ENCODE data around the gene AFG1L.
A peak's percentile ranks its signal among the peaks of the same experiment; 100 is the strongest.
"Not testable (repeated sequence)": the region's sequence is repeated elsewhere in the genome, so short reads cannot be mapped to it uniquely, and the experiment has no call there.

The AFG1L gene

DNA sequence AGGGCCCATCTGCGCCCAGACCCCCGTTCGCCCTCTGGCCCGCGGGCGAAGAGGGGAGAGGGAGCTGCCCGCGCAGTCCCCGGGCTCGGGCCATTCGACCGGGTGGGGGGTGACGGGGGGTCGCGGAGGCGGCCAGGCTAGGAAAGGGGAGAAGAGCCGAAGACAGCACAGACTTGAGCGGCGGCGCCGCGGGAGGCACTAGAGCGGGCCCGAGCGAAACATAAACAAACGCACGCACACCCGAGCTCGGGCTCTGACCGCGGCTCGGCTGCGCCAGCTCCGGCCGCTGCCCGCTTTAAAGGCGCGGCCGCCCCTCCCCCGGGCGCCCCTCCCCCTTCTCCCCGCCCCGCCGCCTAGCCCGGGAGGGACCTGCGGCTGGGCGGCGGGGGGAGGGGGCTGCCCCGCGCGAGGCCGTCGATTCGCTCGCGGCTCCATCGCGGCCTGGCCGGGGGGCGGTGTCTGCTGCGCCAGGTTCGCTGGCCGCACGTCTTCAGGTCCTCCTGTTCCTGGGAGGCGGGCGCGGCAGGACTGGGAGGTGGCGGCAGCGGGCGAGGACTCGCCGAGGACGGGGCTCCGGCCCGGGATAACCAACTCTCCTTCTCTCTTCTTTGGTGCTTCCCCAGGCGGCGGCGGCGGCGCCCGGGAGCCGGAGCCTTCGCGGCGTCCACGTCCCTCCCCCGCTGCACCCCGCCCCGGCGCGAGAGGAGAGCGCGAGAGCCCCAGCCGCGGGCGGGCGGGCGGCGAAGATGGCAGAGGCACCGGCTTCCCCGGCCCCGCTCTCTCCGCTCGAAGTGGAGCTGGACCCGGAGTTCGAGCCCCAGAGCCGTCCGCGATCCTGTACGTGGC is 265.8 kb downstream of the AFG1L start, which contains the start of gene FOXO3:
TSS of gene FOXO3 (plus strand) at position 455 of the 846 bp plus-strand sequence. CDS start at position 747, 292 bp downstream.
- peak; percentile 57 for DNase-seq

DNA sequence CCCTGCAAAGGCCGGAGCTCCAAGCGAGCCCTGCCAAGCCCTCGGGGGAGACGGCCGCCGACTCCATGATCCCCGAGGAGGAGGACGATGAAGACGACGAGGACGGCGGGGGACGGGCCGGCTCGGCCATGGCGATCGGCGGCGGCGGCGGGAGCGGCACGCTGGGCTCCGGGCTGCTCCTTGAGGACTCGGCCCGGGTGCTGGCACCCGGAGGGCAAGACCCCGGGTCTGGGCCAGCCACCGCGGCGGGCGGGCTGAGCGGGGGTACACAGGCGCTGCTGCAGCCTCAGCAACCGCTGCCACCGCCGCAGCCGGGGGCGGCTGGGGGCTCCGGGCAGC is 266.4 kb downstream of the AFG1L start:
- not testable (repeated sequence) for DNase-seq

DNA sequence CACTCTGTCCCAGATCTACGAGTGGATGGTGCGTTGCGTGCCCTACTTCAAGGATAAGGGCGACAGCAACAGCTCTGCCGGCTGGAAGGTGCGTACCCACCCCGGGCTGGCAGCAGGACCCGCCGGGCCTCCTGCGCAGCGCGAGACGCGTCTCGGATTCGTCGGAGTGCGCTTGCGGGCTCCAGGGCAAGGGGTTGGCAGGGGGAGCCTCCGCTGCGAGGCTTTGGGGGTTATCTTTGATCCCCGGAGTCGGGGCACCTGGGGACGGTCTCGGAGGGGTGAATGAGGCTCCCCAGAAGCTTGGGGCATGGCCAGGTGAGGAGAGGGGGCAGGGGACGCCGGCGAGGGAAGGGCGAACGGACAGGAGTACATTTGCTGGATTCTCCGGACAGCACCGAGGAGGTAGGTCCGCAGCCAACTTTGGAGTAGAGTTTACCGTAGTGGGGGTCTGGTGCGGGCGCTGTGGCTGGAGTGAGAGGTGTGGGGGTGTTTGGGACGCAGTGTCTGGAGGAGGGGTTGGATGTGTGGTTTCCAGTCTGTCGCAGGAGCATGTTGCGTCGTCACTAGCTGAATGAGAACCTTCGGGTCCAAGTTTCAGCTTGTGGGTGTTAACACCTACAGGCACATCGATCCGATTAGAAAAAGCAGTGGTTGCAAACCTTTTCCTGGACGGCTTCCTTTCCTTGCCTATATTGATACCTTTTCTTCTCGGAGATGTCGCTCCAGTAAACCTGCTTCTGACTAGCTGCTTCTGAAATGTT is 267.1 kb downstream of the AFG1L start:
- DNase-seq, result no peak

DNA sequence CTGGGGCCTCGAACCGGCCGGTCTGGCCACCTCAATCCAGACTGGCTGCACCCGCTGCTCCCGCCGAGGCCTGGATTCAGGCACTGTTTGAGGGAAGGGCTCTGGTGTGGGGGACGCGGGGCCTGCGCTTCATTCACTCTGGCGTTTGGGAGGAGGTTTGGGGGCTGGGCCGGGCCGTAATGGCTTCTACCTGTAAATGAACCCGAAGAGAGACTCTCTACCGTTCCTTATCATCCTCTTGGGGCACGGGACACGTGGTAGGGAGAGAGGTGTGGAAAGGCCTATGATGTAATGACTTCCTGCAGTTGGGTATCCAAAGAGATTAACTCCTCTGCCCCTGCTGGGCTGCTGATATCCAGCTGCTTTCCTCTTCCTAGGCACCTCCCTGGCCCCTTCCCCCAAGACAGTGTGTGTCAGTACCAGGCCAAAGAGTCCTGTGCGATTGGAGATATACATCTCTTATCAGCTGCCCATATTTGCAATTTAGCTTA is 267.7 kb downstream of the AFG1L start:
- DNase-seq, result no peak

DNA sequence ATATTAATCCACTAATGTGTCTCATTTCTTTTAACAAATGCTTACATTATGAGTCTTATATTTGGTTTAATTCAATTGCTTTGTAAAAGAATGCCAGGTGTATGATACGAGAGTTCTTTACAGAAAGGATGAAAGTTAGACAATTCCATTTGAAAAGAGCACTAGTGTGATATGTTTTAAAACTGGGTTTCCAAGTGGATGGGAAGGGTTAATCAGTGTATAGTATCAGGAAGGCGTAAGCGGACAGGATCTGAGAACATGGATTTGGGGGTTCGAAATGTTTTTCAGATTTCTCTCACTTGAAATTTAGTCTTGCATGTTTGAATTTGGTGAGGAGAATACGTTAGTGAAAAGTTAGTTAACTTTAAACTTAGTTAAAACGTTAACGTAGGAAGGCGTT is 268.4 kb downstream of the AFG1L start:
- no peak for DNase-seq

DNA sequence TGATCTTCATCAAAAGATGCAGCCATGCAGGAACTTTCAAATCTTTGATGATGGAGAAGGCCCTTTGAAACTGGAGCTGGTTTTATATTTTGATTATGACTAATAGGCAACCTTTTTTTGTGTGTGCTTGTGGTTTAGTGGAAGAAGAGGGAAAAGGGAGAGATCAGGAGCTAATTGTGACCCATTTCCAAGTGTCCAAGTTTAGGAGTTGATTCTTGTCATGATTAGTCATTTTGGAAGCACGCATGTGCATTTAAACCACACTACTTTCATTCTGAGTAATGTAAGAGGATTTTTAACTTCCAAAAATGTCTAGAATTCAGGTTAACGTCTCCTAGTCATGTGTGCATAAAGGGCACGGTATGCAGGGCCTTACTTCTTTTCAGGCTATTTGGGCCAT is 269.3 kb downstream of the AFG1L start:
- no peak for DNase-seq

DNA sequence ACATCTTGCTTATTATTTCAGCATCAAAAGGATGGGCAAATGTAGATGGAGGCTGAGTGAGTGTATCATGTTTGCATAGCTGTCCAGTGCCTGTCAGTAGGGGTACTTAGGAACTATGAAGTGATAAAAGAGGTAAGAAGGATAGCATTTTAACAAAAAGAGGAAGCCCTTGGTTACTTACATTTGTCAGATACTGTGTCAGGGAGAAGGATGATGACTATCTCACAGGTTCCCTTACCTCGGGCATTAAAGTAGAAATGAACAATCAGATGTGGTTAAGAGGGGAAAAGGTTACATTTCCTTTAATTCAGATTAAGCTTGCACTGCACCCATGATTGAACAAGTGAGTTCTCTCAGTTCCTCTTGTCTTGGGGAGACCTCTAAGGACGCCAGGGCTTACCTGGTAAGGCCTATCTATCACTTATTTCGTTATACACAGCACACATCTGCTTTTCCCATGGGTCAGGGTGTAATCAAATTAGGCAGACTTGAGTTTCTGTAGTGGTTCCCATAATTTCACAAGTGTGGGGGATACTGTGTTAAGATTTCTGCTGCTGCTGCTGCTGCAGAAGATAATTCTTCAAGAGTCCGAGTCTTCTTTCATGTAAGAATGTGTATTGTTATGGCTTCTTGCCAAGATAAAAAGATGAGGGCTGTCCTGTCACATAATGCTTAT is 270.4 kb downstream of the AFG1L start:
- DNase-seq, result peak; percentile 69

DNA sequence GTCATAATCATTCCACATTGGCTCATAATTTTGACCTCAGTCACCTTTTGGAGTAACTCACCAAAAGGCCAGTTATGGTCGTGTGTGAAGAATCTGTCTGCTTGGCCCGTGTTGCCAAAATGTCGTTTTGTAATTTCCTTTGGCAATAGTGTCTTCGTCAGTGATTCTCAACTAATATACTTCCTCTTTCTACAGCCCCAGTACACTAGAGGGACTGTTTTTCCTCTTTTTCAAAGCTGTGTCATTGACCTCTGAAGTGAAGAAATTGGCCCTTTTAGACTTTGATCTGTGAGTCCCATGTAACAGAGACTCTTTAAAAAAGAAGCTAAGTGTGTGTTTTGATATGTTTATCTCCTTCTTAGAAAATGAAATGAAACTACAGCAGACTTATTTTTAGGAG is 271.0 kb downstream of the AFG1L start:
- no peak for DNase-seq

DNA sequence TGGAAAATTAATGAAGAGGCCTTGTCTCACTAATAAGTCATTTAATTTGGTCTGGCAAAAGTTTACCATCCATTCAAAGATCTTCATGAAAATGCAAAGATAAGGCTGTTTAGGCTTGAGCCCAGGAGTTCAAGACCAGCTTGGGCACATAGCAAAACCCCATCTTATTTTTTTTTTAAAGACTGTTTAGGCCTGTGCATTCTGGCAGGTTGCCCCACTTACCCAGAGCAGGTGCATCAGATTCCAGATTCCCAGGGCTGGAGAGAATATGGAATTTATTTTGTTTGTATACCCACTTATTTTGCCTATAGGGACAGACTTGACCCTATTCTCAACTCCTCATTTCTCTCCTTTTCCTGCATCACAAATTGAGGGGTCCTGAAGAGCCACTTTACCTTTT is 271.6 kb downstream of the AFG1L start:
- DNase-seq, result no peak

DNA sequence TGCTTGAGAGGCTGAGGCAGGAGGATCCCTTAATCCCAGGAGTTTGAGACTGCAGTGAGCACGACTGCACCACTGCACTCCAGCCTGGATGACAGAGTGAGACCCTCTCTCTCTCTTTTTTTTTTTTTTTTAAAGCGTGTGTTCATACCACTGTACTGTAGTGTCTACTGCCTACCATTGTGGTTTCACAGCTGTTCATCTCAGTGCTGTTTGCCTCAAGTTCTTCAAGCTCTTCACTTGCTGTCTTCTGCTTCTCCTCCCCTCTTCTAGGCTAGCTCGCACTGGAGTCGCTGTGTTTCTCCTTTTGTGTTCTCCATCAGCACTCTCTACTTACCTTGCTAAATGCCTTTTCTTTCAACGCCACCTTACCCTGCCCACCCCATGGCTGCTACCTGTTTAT is 273.2 kb downstream of the AFG1L start:
- DNase-seq, result no peak

DNA sequence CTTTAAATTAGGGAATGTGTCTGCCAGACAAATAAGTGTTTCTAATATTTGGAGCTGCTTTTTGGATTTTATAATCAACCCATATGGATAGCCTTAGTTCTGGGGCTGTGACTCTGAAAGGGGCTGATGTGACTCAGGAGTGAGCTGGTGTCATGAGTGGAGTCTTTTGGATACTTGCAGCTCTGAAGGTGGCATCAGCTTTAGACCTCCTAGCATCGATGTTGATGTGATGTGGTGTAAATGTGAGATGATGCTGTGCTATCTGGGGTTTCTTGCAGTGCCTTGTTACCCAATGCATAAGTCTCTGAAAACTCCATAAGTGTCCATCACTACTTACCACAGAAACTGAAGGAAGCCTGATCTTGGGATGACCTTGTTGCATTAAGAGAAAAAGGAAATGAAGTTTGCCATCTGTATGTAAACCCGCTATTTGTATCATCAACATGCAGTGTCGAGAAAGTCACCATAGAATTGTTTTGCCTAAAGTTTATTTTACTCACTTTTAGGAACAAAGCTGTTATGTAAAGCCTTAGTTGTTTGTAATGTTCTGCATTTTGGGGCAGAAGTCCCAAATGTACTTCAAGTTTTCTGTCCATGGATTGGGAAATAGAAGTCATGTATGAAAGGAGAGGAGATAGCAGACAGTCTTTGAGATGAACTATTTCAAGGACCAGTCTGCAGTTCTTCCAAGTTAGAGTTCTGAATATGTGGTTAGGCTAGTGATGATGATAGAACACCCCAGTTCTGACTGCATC is 273.9 kb downstream of the AFG1L start:
- DNase-seq, result no peak

DNA sequence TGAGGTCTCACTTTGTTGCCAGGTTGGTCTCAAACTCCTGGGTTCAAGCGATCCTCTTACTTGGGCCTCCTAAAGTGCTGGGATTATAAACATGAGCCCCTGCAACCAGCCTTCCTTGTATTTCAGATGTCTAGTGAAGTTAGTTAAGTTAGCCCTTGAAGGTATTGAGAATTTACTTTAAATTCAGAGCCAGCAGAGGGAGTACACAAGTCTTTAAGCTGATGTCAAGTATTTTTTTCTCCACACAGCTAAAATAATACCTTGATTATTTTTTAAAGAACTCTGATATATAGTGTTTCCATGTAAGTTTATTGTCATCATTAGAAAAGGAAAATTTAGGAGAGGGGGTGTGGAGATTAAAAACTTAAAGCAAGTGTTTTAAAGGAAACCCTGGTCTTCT is 275.7 kb downstream of the AFG1L start:
- DNase-seq, result no peak

DNA sequence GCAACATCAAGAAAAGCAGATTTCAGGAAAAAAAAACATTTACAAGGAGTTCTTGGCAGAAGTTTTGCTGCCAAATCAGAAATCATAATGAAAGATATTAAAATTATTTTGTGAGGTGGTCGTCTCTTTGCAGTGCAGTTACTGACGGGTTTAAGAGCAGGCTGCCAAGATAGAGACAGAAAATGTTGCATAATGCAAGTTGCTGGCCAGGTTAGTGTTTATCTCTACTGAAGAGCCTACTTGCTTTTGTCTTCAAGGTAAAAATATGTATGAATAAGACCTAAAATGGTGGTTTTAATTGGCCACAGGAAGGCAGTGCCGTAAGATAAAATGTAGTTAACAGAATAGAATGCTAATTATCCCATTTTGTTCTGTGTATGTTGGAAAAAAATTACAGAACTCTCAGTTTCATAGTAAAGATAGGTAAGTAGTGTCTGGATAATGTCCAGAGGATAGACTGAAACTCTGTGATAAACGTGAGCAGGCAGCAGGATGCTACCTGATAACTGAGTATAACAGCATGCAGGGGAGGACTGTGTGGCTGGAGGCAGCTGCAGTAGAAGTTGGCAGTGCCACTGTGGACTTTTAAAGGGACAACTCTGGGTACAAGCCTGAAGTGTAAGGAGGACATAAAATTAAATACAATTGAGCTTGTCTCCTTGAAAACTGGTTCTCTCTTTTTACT is 279.7 kb downstream of the AFG1L start:
- no peak for DNase-seq

Data from central memory CD4-positive, alpha-beta T cell (primary cell).